OCI-LY1 (cell line): ENCODE results near the gene ABCA7.

Experiments
- CTCF ChIP-seq: fragments of 200-600 bp; sonication (generic), shearing (Covaris generic); IDR thresholded peaks from 2 replicates; pipeline ENCODE4 v1.5.1; 2017; ENCODE audit warnings: mild to moderate bottlenecking, antibody characterized with exemption, low read length, moderate library complexity, mixed read lengths
- EZH2 ChIP-seq: fragments of 200-600 bp; sonication (generic), shearing (Covaris generic); IDR thresholded peaks from 2 replicates; pipeline ENCODE4 v1.8.0; 2017; ENCODE audit warnings: borderline replicate concordance, mixed run types, mild to moderate bottlenecking, antibody characterized with exemption, low read length, moderate library complexity, mixed read lengths

- no peak for TF ChIP-seq CTCF
- no peak for TF ChIP-seq EZH2
These were observed 14.5 kb downstream of the ABCA7 start for GRCh38 chr19:1054102-1055027.
